ENCODE results near the gene KRI1.
"Not testable (repeated sequence)": the region's sequence is repeated elsewhere in the genome, so short reads cannot be mapped to it uniquely, and the experiment has no call there.

Gene KRI1

DNA sequence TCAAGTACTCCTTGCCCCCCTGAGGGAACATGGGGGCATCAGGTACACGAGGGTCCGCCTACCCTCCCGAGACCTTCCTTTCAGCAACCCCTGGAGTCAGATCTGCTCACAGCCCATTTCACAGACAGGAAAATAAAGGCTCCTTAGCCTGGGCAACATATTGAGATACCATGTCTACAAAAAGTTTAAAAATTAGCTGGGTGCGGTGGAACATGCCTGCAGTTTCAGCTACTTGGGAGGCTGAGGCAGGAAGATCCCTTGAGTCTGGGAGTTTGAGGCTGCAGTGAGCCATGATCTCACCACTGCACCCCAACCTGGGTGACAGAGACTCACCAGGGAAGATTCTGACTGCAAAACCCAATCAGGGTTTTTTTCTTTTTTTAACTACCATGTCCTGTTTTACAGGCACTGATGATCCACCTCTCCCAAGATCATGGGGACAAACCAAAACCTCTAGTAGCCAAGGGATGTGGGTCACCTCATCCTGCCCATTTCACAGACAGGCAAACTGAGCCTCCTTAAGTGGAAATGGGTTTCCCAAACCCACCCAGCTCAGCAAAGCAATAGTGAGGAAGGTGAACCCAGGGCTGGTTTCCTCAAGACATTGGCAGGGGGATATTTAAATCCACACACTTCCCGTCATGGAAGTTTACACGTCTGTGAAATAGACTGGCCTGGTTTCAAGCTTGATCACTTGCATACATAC, 9.4 kb upstream of the KRI1 start:
- no peak for DNase-seq (ENCODE audit: low read depth)

DNA sequence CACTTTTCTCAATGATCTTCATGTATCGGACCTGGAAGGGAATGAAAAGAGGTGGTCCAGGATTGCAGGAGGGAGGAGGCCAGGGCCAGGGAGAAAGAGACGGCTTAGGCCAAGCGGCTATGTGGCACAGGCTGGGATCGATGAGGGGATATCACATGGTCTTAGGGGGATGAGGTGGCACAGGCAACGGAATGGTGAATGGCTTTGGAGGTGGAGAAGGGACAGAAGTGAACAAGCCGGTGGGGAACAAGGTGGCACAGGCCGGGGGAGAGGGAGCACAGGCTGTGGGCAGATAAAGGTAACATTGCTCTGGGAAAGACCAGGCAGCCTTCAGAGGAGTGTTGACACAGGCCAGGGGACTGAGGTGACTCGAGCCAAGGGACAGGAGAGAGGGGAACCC, 8.7 kb upstream of the KRI1 start:
- no peak for DNase-seq (ENCODE audit: low read depth)

DNA sequence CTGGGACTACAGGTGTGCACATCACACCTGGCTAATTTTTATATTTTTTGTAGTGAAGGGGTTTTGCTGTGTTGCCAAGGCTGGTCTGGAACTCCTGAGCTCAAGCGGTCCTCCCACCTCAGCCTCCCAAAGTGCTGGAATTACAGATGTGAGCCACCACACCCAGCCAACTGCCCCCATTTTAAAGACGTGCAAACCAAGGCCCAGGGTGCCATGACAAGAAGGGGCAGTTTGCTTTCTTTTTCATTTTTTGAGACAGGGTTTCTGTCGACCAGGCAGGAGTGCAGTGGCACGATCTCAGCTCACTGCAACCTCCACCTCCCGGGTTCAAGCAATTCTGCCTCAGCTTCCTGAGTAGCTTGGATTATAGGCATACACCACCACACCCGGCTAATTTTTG, 8.0 kb upstream of the KRI1 start:
- DNase-seq (ENCODE audit: low read depth) = not testable (repeated sequence)

DNA sequence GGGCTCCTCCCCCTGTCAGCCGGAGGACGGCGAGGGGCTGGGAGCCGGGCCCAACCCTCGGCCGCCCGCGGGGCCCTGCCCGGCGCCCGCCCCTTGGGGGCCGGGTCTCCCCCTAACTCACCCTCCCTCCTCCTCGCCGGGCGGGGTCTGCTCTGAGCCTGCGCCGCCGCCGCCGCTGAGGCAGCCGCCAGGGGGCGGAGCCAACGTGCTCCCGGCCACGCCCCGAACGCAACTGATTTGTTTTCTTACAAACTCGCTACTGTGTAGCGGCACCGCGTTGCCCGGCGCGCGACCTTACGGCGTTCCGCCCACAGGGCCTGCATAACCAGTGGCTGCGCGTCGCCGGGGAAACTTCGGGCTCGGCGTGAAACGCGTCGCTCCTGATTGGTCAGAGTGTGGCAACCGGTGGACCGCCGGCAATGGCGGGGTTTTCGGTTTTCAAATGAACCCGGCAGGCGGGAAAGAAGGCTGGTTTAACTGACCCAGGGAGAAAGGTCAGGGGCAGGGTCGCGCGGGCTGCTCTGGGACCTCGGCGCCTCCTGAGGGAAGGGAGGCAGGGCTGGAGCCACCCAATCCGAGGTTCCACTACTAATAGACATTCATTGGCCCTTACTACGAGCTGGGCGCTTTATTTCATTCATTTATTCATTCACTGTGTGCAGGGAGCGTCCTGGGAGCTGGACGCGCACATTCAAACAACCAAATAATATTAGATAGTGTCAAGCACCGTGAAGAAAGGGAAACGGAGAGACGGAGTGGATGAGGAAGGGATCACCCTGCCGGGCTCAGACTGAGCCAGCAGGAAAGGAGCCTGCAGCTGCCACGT, 3.2 kb upstream of the KRI1 start, which contains the start of gene CDKN2D:
CDKN2D (minus strand) TSS at position 154 of the 826 bp plus-strand sequence. CDS start 326 bp downstream, outside the sequence.
- DNase-seq (ENCODE audit: low read depth) = peak; percentile 100

DNA sequence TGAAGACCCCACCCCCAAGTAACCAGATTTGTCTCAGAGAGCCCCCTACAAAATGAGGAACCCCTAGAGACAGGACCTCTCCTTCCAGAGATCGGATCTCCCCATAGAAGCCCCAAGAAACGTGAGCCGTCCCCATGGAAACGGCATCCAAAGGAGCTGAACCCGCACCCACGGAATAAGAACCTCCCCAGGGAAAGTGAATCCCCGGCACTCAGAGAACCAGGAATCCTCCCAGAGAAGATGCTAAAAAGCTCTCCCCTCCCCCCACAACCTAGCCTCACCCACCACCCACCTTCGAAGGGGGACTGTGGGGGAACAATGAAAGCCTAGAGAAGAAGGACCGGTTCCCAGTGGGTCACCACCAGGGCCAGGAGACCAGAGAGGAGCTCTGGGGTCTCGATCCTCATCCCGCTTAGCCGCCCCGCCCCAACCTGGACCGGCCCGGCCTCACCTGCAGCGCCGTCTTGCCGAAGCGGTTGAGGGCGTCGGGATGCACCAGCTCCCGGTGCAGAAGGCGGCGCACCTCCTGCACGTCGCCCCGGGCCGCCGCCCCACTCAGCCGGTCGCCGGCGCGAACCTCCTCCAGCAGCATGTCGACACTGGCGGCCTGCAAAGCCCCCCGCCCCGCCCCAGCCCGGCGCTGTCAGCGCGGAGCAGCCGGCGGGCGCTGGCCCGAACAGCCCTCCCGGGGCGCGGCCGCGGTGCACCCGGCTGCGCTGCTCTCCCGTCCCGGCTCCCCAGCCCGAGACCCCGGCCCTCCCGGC, 2.4 kb upstream of the KRI1 start:
- no peak for DNase-seq (ENCODE audit: low read depth)

DNA sequence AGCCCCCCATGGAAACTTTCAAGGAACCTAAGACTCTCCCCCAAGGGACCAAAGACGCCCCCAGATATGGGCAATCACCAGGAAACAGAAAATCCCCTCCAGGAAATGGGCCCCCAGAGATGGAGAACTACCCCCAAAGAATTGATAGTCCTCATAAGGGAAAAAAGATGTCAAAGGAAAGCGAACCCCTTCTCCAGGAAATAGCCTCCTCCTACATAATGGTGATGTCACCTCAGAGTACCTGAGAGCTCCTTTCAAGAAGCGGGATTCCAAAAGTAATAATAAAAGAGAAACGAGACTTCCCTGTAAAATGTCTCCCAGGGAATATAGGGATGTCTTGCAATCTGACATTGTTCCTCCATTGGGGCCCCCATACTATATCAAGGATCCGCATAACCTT, 1.8 kb upstream of the KRI1 start:
- DNase-seq (ENCODE audit: low read depth) = no peak

DNA sequence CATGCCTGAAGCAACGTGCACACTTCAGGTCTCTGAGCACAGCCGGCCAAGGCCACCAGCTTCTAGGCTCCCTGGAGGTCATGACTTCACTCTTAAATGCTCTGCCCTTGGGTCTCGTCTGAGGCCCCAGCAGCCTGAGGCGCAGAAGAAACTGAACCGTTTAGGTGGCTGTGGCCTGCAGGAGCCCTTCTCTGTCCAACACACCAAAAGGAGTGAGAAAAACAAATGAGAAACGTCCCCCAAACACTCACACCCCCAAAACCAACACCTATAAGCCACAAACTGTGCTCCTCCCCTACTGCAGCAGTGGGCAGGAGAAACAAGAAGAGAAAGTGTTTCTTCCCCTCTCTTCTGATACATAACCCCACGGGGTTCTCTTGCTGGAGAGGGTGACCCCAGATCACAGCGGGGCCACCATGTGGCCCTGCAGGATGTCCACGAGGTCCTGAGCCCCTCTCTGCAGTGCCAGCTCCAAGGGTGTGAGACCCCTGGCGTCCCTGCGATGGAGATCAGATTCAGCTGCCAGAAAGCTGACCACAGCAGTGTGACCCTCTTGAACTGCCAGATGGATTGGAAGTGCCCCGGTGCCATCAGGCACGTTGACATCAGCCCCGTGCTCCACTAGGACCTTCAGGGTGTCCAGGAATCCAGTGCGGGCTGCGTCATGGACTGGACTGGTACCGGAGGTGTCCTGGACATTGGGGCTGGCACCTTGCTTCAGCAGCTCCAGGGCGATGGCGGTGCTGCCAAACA, 1.0 kb upstream of the KRI1 start:
- peak; percentile 18 for DNase-seq (ENCODE audit: low read depth)

DNA sequence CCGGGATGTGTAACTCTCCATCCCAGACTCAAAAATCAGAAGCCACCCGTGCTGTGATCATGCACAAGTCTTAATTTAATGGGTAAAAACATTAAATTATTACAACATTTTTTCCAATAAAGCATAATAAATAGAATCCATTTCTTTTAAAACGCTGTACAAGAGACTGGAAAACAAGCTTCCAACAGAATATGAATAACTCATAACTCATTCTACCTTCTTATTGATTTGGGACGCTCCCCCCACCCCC, 523 bp upstream of the KRI1 start:
- DNase-seq (ENCODE audit: low read depth) = no peak

DNA sequence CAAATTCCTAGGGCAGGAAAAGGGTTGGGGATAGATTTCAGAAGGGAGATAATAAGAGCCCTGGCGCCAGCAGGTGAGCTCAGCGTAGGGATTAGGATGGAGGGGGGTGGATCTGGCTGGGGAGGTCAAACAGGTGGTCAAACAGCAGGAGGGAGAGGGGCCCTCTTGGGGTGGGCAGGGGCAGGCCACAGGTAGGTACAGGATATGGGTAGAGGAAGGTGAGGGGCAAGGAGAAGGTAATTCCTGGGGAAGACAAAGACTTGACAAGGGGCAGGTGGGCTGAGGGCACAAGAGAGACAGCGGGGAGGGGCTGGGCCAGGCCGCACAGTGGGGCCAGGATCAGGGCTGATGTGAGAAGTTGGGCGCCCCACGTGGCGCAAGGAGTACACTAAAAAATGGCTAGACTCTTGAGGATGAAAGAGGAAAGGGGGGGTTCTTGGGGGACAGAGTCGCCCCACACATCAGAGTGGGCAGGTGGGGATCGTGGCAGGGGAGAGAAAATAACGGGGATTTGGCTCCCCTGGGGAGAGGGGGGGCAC, 713 bp downstream of the KRI1 start:
- peak; percentile 45 for DNase-seq (ENCODE audit: low read depth)

DNA sequence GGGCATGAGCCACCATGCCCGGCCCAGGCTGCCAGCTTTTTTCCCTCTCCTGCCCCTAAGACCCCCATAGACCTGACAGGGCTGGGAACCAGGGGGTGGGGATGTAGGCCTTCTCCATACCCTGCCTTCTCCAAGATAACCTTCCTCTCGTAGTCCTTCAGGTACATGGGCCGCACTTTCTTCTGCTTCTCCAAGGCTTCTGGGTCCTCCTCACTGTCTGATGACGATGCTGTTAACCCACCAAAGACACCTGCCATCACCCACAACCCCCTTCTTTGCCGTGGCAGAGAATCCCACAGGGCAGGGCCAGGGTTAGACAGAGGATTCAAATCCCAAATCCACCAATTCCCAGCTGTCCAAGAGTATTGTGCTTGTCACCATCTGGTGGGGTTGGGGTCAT, 3.2 kb downstream of the KRI1 start:
- DNase-seq (ENCODE audit: low read depth) = no peak

DNA sequence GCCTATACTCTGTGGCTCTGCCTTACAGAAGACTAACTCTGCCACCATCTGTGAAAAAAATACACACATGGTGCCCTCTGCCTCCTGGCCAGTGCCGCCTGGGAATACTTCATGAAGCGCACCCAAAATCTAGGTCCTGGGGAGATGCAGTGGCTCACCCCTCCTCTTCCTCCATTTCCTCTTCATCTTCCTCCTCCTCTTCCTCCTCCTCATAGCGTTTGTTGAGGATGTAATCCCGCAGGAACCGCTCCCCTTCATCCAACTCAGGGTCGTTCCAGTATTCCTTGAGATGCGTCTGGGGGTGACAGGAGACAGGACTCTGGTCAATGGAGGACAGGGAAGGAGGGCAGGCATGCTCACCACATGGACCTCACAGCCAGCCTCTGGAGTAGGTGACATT, 5.7 kb downstream of the KRI1 start:
- DNase-seq (ENCODE audit: low read depth) = no peak

DNA sequence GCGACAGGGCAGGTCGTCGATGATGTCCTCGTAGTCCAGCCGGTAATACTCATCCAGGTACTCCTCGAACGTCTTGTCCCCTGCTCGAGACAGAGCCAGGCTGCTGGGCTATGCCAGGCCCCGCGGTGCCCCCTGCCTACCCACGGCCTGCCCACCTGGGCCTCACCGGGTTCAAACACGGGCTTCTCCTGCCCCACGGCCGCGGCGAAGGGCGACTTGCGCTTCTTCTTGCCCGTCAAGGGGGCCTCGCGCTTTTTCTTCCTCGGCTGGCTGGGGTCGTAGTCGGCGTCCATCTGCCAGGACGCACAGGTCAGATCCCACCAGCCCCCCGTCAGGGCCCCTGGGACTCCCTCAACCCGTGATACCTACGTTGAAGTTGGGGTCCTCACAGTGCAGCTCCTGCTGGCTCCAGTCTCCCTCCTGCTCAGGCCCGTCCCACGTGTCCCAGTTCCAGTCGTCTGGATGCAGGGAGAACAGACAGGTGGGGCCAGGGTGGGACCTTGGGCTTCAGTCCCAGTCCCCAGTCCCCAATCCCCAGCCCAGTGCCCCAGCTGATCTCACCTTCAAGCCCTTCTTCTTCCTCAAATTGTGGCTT, 8.1 kb downstream of the KRI1 start:
- no peak for DNase-seq (ENCODE audit: low read depth)

DNA sequence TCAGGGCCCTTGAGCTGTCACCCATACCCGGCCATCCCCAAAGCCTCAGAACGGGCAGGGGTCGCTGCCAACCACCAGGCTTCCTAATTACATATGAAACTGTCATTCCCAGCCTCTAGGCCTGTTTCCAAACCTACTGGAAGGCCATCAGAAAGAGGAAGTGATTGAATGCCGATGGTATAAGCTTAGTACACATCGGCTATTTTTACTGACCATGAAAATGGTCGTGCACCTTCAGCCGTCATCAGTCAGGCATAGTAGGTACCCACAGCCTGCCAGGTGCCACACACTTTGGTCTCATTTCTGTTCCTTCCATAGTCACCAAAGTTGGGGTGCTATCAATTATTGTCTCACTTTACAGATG, 10.2 kb downstream of the KRI1 start:
- no peak for DNase-seq (ENCODE audit: low read depth)

DNA sequence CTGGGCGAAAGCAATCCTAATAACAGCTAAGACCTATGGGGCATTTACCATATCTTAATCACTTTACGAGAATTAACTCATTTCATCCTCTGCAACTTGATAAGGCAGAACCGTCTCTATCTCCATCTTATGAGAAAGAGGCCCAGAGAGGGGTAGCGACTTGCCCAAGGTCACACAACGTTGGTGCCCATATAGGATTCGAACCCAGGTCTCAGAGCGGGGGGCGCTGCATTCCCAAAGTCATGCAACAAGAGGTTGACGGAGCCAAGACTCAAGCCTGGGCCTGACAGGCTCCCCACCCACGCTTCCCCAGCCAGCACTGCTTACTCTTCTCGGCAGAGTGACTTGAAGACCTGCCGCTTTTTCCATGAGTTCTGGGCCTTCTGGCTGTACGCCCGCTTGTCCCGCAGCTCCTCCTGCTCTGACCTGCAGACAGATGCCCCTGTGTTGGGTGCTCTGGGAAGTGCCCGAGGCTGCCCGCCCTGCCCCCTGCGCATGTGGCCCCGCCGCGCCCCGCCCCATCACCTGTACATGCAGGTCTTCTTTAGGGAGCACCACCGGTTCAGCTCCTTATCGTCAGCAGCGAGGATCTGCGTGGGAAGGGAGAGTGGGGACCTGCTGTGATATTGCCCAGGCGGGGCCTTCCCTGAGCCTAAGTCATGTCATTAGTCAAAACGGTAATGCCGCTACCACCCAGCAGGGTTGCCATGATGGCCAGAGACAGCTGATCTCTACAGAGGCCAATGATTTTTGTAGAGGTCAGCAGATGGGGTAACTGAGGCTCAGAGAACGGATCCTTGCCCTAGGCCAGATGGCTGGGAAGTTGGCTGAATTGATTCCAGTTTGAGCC, 10.8 kb downstream of the KRI1 start:
- DNase-seq (ENCODE audit: low read depth) = no peak

DNA sequence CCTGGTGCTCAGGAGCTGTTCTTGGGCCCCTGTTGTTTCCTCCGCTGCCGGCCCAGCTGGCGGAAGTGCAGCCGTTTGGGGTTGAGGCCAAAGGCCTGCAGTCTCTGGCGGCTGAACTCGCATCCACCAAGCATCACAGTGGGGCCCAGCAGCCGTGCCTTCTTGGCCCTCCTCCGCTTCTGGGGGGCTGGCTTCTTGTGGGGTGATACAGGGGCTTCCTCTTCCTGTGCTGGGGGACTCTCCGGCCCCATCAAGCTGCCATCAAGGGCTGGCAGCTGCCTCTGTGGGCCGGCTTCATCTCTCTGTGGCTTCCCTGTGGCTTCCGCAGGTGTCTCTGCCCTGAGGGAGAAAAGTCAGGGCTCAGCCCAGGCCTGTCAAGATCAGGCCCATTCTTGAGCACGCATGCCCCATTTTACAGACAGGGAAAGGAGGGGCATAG, 11.8 kb downstream of the KRI1 start:
- no peak for DNase-seq (ENCODE audit: low read depth)

DNA sequence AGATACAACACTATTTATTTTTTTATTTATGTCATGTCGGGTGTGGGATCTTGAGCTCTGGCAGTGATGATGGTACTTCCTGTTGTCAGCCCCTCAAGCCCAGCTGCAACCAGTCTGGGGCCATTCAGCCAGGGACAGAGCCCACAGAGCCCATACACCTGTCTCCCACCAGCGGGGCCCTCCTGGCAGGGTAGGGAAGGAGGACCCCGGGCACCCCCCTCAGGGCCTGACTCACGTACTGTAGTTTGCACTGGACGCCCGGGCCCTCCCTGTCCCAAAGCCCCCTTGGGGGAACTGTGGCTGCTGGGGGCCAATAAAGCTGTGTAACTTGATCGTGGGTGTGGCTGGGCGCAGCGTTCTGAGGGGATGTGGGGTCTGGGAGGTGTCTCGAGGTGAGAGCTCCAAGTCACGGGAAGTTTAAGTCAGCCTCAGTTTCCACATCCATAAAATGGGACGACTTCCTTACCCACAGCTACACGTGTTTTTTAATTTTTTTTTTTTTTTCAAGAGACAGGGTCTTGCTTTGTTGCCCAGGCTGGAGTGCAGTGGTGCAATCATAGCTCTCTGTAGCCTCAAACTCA, 12.6 kb downstream of the KRI1 start:
- no peak for DNase-seq (ENCODE audit: low read depth)

DNA sequence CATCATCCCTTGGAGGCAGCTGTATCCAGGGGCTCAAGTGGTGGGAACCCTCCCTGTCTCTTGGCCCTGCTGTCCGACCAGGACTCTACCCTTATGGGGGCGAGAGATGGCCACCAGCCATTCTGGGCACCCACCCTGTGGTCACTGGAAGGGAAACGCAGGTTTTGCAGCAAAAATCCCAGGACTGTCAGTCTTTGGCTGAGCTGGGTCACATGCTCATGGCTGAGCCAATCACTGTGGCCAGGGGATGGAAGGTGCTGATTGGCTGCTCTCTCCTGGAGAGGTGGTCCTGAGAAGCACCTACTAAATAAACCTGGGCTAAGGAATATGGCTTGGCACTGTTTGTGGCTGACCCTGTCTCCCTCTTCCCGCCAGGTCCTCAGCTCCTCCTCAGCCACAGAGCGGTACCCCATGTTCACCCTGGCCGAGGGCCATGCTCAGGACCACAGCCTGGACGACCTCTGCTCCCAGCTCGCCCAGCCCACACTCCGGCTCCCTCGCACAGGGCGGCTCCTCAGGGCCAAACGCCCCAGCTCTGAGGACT, 13.2 kb downstream of the KRI1 start:
- DNase-seq (ENCODE audit: low read depth) = no peak

DNA sequence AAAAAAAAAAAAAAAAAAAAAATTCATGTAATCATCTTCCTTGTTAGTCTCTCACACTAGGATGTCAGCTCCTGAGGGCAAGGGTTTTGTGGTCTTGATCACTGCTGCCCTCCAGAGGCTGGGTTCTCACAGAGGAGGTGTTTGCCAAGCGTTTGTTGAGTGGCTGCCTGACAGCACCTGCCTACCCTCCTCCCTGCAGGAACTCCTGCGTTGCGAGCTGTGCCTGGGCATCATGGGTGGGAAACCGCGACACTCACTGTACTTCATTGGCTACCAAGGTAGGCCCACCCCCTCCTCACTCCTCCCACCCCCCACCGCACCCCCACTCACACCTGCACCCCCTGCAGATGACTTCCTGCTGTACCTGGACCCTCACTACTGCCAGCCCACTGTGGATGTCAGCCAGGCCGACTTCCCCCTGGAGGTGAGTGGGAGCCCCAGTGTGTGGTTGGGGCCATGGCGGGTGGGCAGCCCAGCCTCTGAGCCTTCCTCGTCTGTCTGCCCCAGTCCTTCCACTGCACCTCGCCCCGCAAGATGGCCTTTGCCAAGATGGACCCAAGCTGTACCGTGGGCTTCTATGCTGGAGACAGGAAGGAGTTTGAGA, 14.0 kb downstream of the KRI1 start:
- no peak for DNase-seq (ENCODE audit: low read depth)

DNA sequence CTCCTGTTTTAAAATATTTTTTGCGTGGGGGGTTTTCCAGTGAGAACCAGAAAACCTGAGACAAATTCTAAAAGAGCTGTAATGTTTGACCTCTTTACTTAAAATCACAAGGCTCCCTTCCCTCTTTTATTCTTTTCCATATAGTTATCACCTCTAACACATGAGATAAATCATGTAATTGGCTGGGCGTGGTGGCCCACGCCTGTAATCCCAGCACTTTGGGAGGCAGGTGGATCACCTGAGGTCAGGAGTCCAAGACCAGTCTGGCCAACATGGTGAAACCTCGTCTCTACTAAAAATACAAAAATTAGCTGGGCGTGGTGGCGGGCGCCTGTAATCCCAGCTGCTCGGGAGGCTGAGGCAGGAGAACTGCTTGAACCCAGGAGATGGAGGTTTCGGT, 14.8 kb downstream of the KRI1 start:
- DNase-seq (ENCODE audit: low read depth) = not testable (repeated sequence)

DNA sequence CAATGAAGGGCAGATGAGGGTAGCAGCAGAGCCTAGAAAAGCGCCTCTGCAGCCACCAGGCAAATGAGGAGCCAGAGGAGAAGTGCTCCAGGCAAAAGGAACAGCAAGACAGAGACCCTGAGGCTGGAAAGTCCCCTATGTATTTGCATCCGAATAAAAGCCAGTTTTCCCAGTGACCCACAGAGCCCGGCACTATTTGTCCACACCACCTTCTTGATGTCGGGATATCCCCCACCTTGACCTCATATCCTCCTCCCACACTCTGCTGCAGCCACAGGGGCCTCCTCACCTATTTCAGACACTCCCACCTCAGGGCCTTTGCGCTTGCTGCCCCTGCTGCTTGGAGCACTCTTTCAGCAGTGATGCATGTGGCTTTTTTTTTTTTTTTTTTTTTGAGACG, 15.5 kb downstream of the KRI1 start:
- no peak for DNase-seq (ENCODE audit: low read depth)

All from stimulated activated CD4-positive, alpha-beta T cell treated with anti-CD3 and anti-CD28 coated beads, Interleukin-2, amount 100 ng/mL, for 4 hours (primary cell).